ENCODE data around the gene BEST1.
A peak's percentile ranks its signal among the peaks of the same experiment; 100 is the strongest.

BEST1 gene

DNA sequence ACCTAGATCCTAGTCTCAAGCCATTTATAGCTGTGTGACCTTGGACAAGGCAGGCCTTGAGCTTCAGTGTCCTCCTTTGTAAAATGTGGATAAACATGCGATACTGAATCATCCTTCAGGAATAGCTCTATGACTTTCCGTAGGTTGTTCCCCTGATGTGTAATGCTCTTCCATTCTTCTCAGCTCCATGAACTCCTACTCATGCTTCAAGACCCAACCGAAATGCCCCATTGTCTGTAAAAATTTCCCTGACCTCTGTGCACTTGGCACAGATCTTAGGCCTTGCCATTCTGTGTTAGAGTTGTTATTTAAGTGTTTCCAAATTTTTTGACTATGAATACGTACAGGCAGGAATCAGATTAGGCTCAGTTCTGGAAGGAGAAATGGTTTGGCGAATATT is 3.3 kb upstream of the BEST1 start:
- Histone ChIP-seq H2AFZ (no peak overlapping the region), H3K4me2 (ENCODE audit: low read length) (no peak overlapping the region), H3K79me2 (no peaks in the 10 kb centered on the region), H3K4me1 (no peaks in the 10 kb centered on the region), H3K9ac (no peak overlapping the region), H3K4me3 (ENCODE audit: low read depth, low read length) (no peak overlapping the region), H3K36me3 (ENCODE audit: control insufficient read depth, insufficient read depth, low read length) (no peaks in the 10 kb centered on the region), H3K27ac (no peak overlapping the region), H3K9me3 (ENCODE audit: control insufficient read depth, low read length) (no peaks in the 10 kb centered on the region), H3K27me3 (ENCODE audit: control insufficient read depth, insufficient read depth, low read length) (no peaks in the 10 kb centered on the region)
- TF ChIP-seq, protein P1, sequence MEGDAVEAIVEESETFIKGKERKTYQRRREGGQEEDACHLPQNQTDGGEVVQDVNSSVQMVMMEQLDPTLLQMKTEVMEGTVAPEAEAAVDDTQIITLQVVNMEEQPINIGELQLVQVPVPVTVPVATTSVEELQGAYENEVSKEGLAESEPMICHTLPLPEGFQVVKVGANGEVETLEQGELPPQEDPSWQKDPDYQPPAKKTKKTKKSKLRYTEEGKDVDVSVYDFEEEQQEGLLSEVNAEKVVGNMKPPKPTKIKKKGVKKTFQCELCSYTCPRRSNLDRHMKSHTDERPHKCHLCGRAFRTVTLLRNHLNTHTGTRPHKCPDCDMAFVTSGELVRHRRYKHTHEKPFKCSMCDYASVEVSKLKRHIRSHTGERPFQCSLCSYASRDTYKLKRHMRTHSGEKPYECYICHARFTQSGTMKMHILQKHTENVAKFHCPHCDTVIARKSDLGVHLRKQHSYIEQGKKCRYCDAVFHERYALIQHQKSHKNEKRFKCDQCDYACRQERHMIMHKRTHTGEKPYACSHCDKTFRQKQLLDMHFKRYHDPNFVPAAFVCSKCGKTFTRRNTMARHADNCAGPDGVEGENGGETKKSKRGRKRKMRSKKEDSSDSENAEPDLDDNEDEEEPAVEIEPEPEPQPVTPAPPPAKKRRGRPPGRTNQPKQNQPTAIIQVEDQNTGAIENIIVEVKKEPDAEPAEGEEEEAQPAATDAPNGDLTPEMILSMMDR (IDR thresholded peaks at IDR 0.05): no peak

DNA sequence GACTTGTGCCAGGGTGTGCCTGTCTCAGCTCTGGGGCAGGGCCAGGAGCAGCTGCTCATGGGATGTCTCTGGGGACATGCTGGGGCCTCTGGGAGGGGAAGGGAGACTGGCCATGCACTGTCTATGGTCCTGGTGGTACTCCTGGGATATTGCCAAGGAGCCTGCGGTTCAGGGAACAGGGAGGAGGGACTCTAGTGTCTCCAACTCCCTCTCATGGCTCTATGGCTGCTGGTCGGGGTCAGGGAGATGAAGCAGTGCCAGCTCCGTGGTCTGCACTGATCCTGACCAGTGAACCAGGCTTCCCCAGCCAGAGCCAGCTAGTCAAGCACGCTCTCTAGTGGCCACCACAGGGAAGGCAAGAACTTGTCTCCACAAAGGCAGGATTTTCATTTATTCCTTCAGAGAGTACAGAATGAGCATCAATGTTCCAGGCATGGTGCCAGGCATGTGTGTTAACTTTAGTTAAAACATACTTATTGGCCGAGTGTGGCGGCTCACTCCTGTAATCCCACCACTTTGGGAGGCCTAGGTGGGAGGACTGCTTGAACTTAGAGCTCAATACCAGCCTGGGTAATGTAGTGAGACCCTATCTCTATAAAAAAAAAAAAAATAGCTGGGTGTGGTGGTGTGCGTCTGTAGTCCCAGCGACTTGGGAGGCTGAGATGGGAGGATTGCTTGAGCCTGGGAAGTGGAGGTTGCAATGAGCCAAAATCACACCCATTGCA is 2.5 kb upstream of the BEST1 start:
- TF ChIP-seq, protein P1 (IDR thresholded peaks at IDR 0.05): peak; percentile 87
- no peak overlapping the region for H3K4me2 ChIP-seq (ENCODE audit: low read length)
- H3K4me1 ChIP-seq: no peaks in the 10 kb centered on the region
- no peaks in the 10 kb centered on the region for H3K36me3 ChIP-seq (ENCODE audit: control insufficient read depth, insufficient read depth, low read length)
- no peak overlapping the region for H3K4me3 ChIP-seq (ENCODE audit: low read depth, low read length)
- H2AFZ ChIP-seq: peak overlapping the region; percentile 16
- no peaks in the 10 kb centered on the region for H3K79me2 ChIP-seq
- H3K27ac ChIP-seq: no peak overlapping the region
- no peaks in the 10 kb centered on the region for H3K27me3 ChIP-seq (ENCODE audit: control insufficient read depth, insufficient read depth, low read length)
- H3K9me3 ChIP-seq (ENCODE audit: control insufficient read depth, low read length): no peaks in the 10 kb centered on the region
- no peak overlapping the region for H3K9ac ChIP-seq

DNA sequence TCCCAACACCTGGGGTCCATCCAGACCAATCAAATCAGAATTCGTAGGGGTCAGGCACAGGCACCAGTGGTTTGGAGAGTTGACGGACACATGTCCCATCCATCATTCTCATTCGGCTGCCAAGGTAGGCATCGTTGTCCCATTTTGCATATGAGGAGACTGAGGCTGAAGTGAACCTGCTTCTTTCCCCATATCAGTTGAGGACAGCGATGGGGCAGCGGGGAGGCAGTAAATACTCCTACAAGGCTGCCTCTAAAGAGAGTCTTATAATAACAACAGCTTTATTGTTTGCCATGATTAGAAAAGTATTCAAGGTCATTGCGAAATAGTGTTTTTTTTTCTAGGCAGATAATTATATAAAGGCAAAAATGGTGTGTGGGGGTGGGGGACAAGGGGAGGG is 1.6 kb upstream of the BEST1 start:
- Histone ChIP-seq H3K27me3 (ENCODE audit: control insufficient read depth, insufficient read depth, low read length) (no peaks in the 10 kb centered on the region), H3K36me3 (ENCODE audit: control insufficient read depth, insufficient read depth, low read length) (no peaks in the 10 kb centered on the region), H3K9me3 (ENCODE audit: control insufficient read depth, low read length) (no peaks in the 10 kb centered on the region), H3K4me2 (ENCODE audit: low read length) (no peak overlapping the region), H3K4me1 (no peaks in the 10 kb centered on the region), H2AFZ (no peak overlapping the region), H3K4me3 (ENCODE audit: low read depth, low read length) (no peak overlapping the region), H3K27ac (no peak overlapping the region), H3K79me2 (no peaks in the 10 kb centered on the region), H3K9ac (no peak overlapping the region)
- TF ChIP-seq, protein P1 (IDR thresholded peaks at IDR 0.05): no peak

DNA sequence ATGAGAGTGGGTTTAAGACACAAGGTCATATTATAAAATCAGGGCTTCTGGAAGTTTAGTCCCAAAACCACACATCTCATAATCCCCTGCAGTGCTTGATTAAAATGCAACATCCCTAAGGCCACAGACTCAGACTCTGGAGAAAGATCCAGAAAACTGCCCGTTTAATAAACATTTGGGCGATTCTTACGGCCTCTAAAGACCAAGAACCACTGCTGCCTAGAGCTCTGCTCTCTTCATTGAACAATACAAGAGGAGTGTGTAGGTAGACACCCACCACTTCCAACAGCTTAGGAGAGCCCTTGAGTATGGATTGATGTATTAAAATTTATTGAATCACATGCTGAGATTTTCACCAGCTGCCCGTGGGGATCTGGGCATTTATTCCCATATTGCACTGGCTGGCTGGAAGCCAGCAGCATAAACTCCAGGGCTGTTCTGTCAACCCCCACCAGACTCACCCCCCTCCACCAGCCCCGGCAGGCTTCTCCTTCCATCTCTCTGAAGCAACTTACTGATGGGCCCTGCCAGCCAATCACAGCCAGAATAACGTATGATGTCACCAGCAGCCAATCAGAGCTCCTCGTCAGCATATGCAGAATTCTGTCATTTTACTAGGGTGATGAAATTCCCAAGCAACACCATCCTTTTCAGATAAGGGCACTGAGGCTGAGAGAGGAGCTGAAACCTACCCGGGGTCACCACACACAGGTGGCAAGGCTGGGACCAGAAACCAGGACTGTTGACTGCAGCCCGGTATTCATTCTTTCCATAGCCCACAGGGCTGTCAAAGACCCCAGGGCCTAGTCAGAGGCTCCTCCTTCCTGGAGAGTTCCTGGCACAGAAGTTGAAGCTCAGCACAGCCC is 749 bp upstream of the BEST1 start:
- no peak overlapping the region for H3K4me2 ChIP-seq (ENCODE audit: low read length)
- no peak overlapping the region for H3K4me3 ChIP-seq (ENCODE audit: low read depth, low read length)
- H3K9me3 ChIP-seq (ENCODE audit: control insufficient read depth, low read length): no peaks in the 10 kb centered on the region
- no peaks in the 10 kb centered on the region for H3K36me3 ChIP-seq (ENCODE audit: control insufficient read depth, insufficient read depth, low read length)
- H3K9ac ChIP-seq: no peak overlapping the region
- no peak overlapping the region for H2AFZ ChIP-seq
- no peaks in the 10 kb centered on the region for H3K4me1 ChIP-seq
- no peaks in the 10 kb centered on the region for H3K27me3 ChIP-seq (ENCODE audit: control insufficient read depth, insufficient read depth, low read length)
- no peaks in the 10 kb centered on the region for H3K79me2 ChIP-seq
- TF ChIP-seq, protein P1 (IDR thresholded peaks at IDR 0.05): no peak
- no peak overlapping the region for H3K27ac ChIP-seq
